H9 (cell line): ENCODE measurements around the gene TMEM120B. TPM values are rescaled to one million over a fixed set of nuclear protein-coding genes. Genes with fewer than 3 reads are reported as not detected.
A peak's percentile ranks its signal among the peaks of the same experiment; 100 is the strongest.

Source experiments
- DNase-seq: peaks from one replicate; pipeline ENCODE4 v3.0.0-alpha.2; 2017
- H2AFZ ChIP-seq: one replicate; pipeline ENCODE4 v1.6.1; 2013; ENCODE audit warnings: mild to moderate bottlenecking, low read length, control low read depth, moderate library complexity
- H2AK5ac ChIP-seq: 2 replicates; pipeline ENCODE4 v1.6.1; 2013; ENCODE audit warnings: low read length, control low read depth, mixed read lengths; ENCODE audit not compliant: insufficient read length
- H2BK120ac ChIP-seq: one replicate; pipeline ENCODE4 v1.6.1; 2013; ENCODE audit warnings: low read depth, mild to moderate bottlenecking, low read length, control low read depth, inconsistent platforms; ENCODE audit not compliant: poor library complexity, severe bottlenecking
- H2BK12ac ChIP-seq: 2 replicates; pipeline ENCODE4 v1.6.1; 2013; ENCODE audit warnings: low read length, control low read depth, mixed read lengths, low read depth; ENCODE audit not compliant: insufficient read length
- H2BK15ac ChIP-seq: 2 replicates; pipeline ENCODE4 v1.6.1; 2013; ENCODE audit warnings: low read depth, low read length, control low read depth
- H2BK20ac ChIP-seq: one replicate; pipeline ENCODE4 v1.6.1; 2013; ENCODE audit warnings: low read depth, mild to moderate bottlenecking, low read length, control low read depth, inconsistent platforms; ENCODE audit not compliant: poor library complexity, severe bottlenecking
- H2BK5ac ChIP-seq: 2 replicates; pipeline ENCODE4 v1.6.1; 2013; ENCODE audit warnings: low read length, control low read depth, mixed read lengths; ENCODE audit not compliant: insufficient read length
- H3K14ac ChIP-seq: 2 replicates; pipeline ENCODE4 v1.6.1; 2013; ENCODE audit warnings: low read length, control low read depth; ENCODE audit not compliant: insufficient read depth
- H3K18ac ChIP-seq: 2 replicates; pipeline ENCODE4 v1.6.1; 2013; ENCODE audit warnings: low read depth, mild to moderate bottlenecking, mixed read lengths, low read length, control low read depth; ENCODE audit not compliant: insufficient read length
- H3K23ac ChIP-seq: 2 replicates; pipeline ENCODE4 v1.6.1; 2013; ENCODE audit warnings: low read length, control low read depth, mixed read lengths, low read depth; ENCODE audit not compliant: insufficient read length
- H3K23me2 ChIP-seq: 2 replicates; pipeline ENCODE4 v1.6.1; 2013; ENCODE audit warnings: low read depth, mild to moderate bottlenecking, mixed read lengths, low read length, control low read depth; ENCODE audit not compliant: insufficient read length, poor library complexity, severe bottlenecking
- H3K27ac ChIP-seq: 2 replicates; pipeline ENCODE4 v1.5.1; 2013; ENCODE audit warnings: low read length, control low read depth, mixed read lengths, low read depth; ENCODE audit not compliant: insufficient read length
- H3K27me3 ChIP-seq: 2 replicates; pipeline ENCODE4 v1.6.1; 2013; ENCODE audit warnings: low read length, control low read depth, inconsistent platforms; ENCODE audit not compliant: insufficient read depth
- H3K4ac ChIP-seq: 2 replicates; pipeline ENCODE4 v1.6.1; 2013; ENCODE audit warnings: low read depth, mild to moderate bottlenecking, control low read depth, inconsistent platforms, low read length, moderate library complexity
- H3K4me1 ChIP-seq: 2 replicates; pipeline ENCODE4 v1.6.1; 2013; ENCODE audit warnings: low read length, control low read depth, inconsistent platforms; ENCODE audit not compliant: insufficient read depth
- H3K4me2 ChIP-seq: 2 replicates; pipeline ENCODE4 v1.6.1; 2013; ENCODE audit warnings: low read length, control low read depth, mixed read lengths; ENCODE audit not compliant: insufficient read length, insufficient read depth
- H3K56ac ChIP-seq: 2 replicates; pipeline ENCODE4 v1.6.1; 2013; ENCODE audit warnings: low read depth, mild to moderate bottlenecking, mixed read lengths, low read length, control low read depth; ENCODE audit not compliant: insufficient read length
- H3K79me1 ChIP-seq: 2 replicates; pipeline ENCODE4 v1.6.1; 2013; ENCODE audit warnings: low read depth, mild to moderate bottlenecking, moderate library complexity, low read length, control low read depth, inconsistent platforms; ENCODE audit not compliant: insufficient read depth, poor library complexity, severe bottlenecking
- H3K79me2 ChIP-seq: 2 replicates; pipeline ENCODE4 v1.6.1; 2013; ENCODE audit warnings: low read length, control low read depth, inconsistent platforms; ENCODE audit not compliant: insufficient read depth
- H3K9ac ChIP-seq: 2 replicates; pipeline ENCODE4 v1.6.1; 2013; ENCODE audit warnings: low read length, control low read depth, mixed read lengths; ENCODE audit not compliant: insufficient read length; ENCODE audit errors: extremely low read depth
- H3K9me3 ChIP-seq: one replicate; pipeline ENCODE4 v1.6.1; 2013; ENCODE audit warnings: low read depth, low read length, inconsistent platforms; ENCODE audit not compliant: control insufficient read depth
- H3T11ph ChIP-seq: one replicate; pipeline ENCODE4 v1.6.1; 2013; ENCODE audit warnings: mild to moderate bottlenecking, low read length, control low read depth, inconsistent platforms
- H4K20me1 ChIP-seq: one replicate; pipeline ENCODE4 v1.6.1; 2013; ENCODE audit not compliant: control insufficient read depth, insufficient read length, insufficient read depth
- H4K5ac ChIP-seq: 2 replicates; pipeline ENCODE4 v1.6.1; 2013; ENCODE audit warnings: low read depth, mild to moderate bottlenecking, mixed read lengths, low read length, control low read depth; ENCODE audit not compliant: insufficient read length
- H4K8ac ChIP-seq: replicated peaks from 2 replicates; pipeline ENCODE4 v1.6.1; 2013; ENCODE audit warnings: low read length, control low read depth, mixed read lengths, low read depth; ENCODE audit not compliant: insufficient read length
- H4K91ac ChIP-seq: 2 replicates; pipeline ENCODE4 v1.6.1; 2013; ENCODE audit warnings: low read depth, mild to moderate bottlenecking, moderate library complexity, mixed read lengths, low read length, control low read depth; ENCODE audit not compliant: insufficient read length
- H3K27ac Mint-ChIP-seq, 3 experiments: 2 replicates in 2 of 3; 3 replicates in 1 of 3; pipeline ENCODE4 v1.8.0; 2020 to 2021; ENCODE audit warnings: mixed read lengths in 3 of 3, mild to moderate bottlenecking in 1 of 3, moderate library complexity in 1 of 3
- H3K27me3 Mint-ChIP-seq: 2 replicates; pipeline ENCODE4 v1.8.0; 2021; ENCODE audit warnings: low read depth, mild to moderate bottlenecking, moderate library complexity, mixed read lengths
- H3K36me3 Mint-ChIP-seq, 3 experiments: 2 replicates in 2 of 3; 3 replicates in 1 of 3; pipeline ENCODE4 v1.8.0; 2020 to 2021; ENCODE audit warnings: low read depth in 3 of 3, mixed read lengths in 3 of 3; ENCODE audit not compliant: insufficient read depth in 1 of 3
- H3K4me1 Mint-ChIP-seq, 2 experiments: 2 replicates each; pipeline ENCODE4 v1.8.0; 2020; ENCODE audit warnings: mixed read lengths in 2 of 2
- H3K4me3 Mint-ChIP-seq, 2 experiments: 2 replicates in 1 of 2; 3 replicates in 1 of 2; pipeline ENCODE4 v1.8.0; 2020 to 2021; ENCODE audit warnings: mild to moderate bottlenecking in 2 of 2, mixed read lengths in 2 of 2, moderate library complexity in 1 of 2
- H3K9me3 Mint-ChIP-seq, 2 experiments: 2 replicates in 1 of 2; 3 replicates in 1 of 2; pipeline ENCODE4 v1.8.0; 2020; ENCODE audit warnings: mild to moderate bottlenecking in 2 of 2, mixed read lengths in 2 of 2, moderate library complexity in 1 of 2
- whole genome bisulfite sequencing: extraction: QIAGEN DNeasy Blood & Tissue Kit; methylation state at CpG from one replicate; pipeline ENCODE4 v1.1.7; 2013; ENCODE audit warnings: missing lambda C conversion rate, low lambda C conversion rate, mixed read lengths; ENCODE audit not compliant: insufficient read length; ENCODE audit errors: extremely low coverage; 5-methylcytosine and 5-hydroxymethylcytosine counted together
- total RNA-seq: library from RNA; stranded (reverse); gene quantifications from 2 replicates; pipeline ENCODE4 v1.2.1, GENCODE V29; 2021
- TF ChIP-seq, protein P1 (sequence below): fragments of 200-600 bp; sonication (generic); conservative IDR thresholded peaks from 3 replicates; pipeline ENCODE4 v1.8.0; 2021; ENCODE audit warnings: antibody characterized with exemption, mild to moderate bottlenecking

The TMEM120B gene
- total RNA-seq, 1 experiment from 2014 or later, result 25.8 TPM

DNA sequence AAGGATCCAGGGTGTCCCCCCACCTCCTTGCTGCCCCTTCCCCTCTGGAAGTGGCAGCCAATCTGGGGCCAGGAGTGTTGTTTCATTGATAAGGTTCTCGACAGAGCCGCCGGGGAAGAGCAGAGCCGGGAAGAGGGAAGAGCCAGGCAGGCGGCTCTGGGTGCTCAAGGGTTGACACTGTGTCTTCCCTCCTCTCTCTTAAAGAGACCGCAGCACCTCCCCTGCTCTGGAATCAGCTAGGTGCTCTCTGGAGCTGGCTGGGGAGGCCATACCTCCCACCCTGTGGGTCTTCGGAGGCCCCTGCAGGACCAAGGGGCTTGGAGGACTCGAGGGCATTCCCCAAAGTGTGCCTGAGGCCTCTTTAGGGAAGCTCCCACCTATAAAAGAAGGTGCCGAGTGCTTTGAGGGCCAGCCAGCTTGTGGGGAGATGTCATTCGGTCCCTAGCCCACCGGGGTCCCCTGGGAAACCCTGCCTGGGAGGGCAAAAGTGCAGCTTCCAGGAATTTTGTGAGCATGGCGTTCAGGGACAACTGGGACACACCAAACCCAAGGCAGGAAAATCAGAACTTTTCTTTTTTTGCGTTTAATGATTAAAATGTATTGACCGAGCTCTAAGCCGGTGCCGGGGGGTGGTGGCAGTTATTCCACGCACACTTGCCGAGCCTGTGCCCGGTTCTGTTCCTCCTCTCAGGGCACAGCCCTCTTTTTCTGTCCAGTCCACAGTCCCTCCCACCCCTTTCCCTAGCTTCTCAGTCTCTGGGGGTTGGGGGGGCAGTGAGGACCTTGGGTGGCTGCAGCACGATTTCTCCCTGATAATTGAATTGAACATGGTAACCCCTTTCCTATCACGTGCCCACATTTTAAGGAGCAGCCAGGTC, 94.2 kb downstream of the TMEM120B start:
- Histone ChIP-seq H3K18ac (no peak overlapping the region), H3K9ac (no peak overlapping the region), H3T11ph (no peak overlapping the region), H2BK15ac (no peak overlapping the region), H3K79me1 (no peaks in the 10 kb centered on the region), H3K79me2 (no peaks in the 10 kb centered on the region; the same call in 1 of the 2 replicates), H2BK5ac (no peak overlapping the region), H2AFZ (no peak overlapping the region), H3K4ac (no peak overlapping the region), H2BK12ac (no peak overlapping the region), H3K4me1 (peaks cover 2% of the 10 kb centered on the region; the same call in 1 of the 2 replicates), H3K4me2 (no peak overlapping the region), H3K56ac (no peak overlapping the region), H3K27me3 (no peaks in the 10 kb centered on the region), H3K27ac (no peak overlapping the region), H4K5ac (no peak overlapping the region), H2BK120ac (no peak overlapping the region), H2BK20ac (no peak overlapping the region), H2AK5ac (no peak overlapping the region), H4K20me1 (no peaks in the 10 kb centered on the region), H4K8ac (no peak overlapping the region), H3K14ac (no peak overlapping the region; the same call in 1 of the 2 replicates), H3K23ac (no peak overlapping the region), H4K91ac (no peak overlapping the region), H3K9me3 (no peaks in the 10 kb centered on the region), H3K23me2 (peaks cover 16% of the 10 kb centered on the region)
- Mint-ChIP-seq H3K4me1 (peaks cover 30 to 34% of the 10 kb centered on the region in 2 experiments), H3K4me3 (peak overlapping the region; percentile 82 to 86), H3K27ac (peak overlapping the region in 2 of 3 experiments; percentile 73 to 89; a peak in 1 of 7 replicates), H3K27me3 (no peaks in the 10 kb centered on the region; the same call in 1 of the 2 replicates), H3K36me3 (peaks cover 14 to 38% (median 34%) of the 10 kb centered on the region in 3 experiments), H3K9me3 (no peaks in the 10 kb centered on the region)
- DNase-seq, result no peak
- no CpG with 5 or more reads among the region's 21 CpGs for WGBS
- TF ChIP-seq, protein P1, sequence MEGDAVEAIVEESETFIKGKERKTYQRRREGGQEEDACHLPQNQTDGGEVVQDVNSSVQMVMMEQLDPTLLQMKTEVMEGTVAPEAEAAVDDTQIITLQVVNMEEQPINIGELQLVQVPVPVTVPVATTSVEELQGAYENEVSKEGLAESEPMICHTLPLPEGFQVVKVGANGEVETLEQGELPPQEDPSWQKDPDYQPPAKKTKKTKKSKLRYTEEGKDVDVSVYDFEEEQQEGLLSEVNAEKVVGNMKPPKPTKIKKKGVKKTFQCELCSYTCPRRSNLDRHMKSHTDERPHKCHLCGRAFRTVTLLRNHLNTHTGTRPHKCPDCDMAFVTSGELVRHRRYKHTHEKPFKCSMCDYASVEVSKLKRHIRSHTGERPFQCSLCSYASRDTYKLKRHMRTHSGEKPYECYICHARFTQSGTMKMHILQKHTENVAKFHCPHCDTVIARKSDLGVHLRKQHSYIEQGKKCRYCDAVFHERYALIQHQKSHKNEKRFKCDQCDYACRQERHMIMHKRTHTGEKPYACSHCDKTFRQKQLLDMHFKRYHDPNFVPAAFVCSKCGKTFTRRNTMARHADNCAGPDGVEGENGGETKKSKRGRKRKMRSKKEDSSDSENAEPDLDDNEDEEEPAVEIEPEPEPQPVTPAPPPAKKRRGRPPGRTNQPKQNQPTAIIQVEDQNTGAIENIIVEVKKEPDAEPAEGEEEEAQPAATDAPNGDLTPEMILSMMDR, result no peak
